Stimulated activated CD8-positive, alpha-beta memory T cell treated with anti-CD3 and anti-CD28 coated beads, Interleukin-12 subunit alpha, Interleukin-12 subunit beta, amount 100 ng/mL, for 4 hours (primary cell): ENCODE measurements around the gene HOXA6.

Source experiments
- DNase-seq: peaks from one replicate; pipeline ENCODE4 v3.0.0-alpha.2; 2020; ENCODE audit warnings: low read depth

The HOXA6 gene

GRCh38 chr7:27095897-27096767, 51.4 kb downstream of the HOXA6 start, which contains the start of gene HOXA1:
Gene HOXA1, minus strand, starts transcription at chr7:27096000. Its CDS starts 88 bp downstream, at chr7:27095912.
- DNase-seq = peak; percentile 64
